ENCODE data around the gene DRC1. TPM values are rescaled to one million over a fixed set of nuclear protein-coding genes. Genes with fewer than 3 reads are reported as not detected.

The DRC1 gene
- total RNA-seq, 1 experiment from 2014 or later, result not detected

GRCh38 chr2:26423750-26424149 is 22.0 kb downstream of the DRC1 start:
- H3K27ac ChIP-seq (ENCODE audit: low read depth, low read length, poor library complexity, severe bottlenecking), result no peak overlapping the region
- H3K4me3 ChIP-seq (ENCODE audit: low read depth, low read length, poor library complexity, severe bottlenecking), result no peak overlapping the region
- H3K27me3 ChIP-seq (replicated peaks; ENCODE audit: insufficient read depth, low read depth, low read length, poor library complexity), result no peaks in the 10 kb centered on the region
- H3K4me1 ChIP-seq (ENCODE audit: insufficient read depth, low read length, poor library complexity, severe bottlenecking), result no peaks in the 10 kb centered on the region
- ChIA-PET POLR2A (ENCODE audit: low non-redundant PET) (no interaction called here), CTCF (no interaction called here)
- no TSS peak for BruUV-seq (replicated peaks)
- intact Hi-C loops (cut with micrococcal nuclease; ENCODE audit: unreplicated experiment), result no loop called here
- no peaks in the 10 kb centered on the region for H3K9me3 ChIP-seq (ENCODE audit: low read depth, low read length, poor library complexity, severe bottlenecking)
- TF ChIP-seq EZH2 (IDR thresholded peaks at IDR 0.05; ENCODE audit: borderline replicate concordance, low read depth, low read length, poor library complexity, severe bottlenecking), result no peak
- TF ChIP-seq, protein P1, sequence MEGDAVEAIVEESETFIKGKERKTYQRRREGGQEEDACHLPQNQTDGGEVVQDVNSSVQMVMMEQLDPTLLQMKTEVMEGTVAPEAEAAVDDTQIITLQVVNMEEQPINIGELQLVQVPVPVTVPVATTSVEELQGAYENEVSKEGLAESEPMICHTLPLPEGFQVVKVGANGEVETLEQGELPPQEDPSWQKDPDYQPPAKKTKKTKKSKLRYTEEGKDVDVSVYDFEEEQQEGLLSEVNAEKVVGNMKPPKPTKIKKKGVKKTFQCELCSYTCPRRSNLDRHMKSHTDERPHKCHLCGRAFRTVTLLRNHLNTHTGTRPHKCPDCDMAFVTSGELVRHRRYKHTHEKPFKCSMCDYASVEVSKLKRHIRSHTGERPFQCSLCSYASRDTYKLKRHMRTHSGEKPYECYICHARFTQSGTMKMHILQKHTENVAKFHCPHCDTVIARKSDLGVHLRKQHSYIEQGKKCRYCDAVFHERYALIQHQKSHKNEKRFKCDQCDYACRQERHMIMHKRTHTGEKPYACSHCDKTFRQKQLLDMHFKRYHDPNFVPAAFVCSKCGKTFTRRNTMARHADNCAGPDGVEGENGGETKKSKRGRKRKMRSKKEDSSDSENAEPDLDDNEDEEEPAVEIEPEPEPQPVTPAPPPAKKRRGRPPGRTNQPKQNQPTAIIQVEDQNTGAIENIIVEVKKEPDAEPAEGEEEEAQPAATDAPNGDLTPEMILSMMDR (conservative IDR thresholded peaks at IDR 0.05; ENCODE audit: low read depth, low read length), result no peak
- H3K36me3 ChIP-seq (ENCODE audit: insufficient read depth, low read length, poor library complexity, severe bottlenecking), result no peaks in the 10 kb centered on the region
- DNase-seq (ENCODE audit: low spot score), result no peak

DNA sequence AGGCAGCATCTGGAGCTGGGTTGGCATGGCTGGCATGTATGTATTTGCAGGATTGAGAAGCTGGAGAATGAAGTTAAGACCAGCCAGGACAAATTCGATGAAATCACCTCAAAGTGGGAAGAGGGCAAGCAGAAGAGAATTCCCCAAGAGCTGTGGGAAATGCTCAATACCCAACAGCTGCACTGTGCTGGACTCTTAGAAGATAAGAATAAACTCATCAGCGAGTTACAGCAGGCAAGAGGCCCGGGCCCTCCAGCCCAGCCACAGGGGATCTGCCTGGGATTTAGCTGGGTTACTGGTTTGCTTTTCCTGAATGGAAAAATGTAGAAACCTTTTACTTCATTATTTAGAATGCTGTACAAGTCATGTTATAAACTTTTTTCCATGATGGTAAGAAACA is 22.5 kb downstream of the DRC1 start:
- CTCF ChIA-PET, result no interaction called here
- intact Hi-C loops (cut with micrococcal nuclease; ENCODE audit: unreplicated experiment), result no loop called here
- no TSS peak for BruUV-seq (replicated peaks)

GRCh38 chr2:26428846-26429245 is 27.1 kb downstream of the DRC1 start:
- ChIA-PET POLR2A (ENCODE audit: low non-redundant PET) (no interaction called here), CTCF (no interaction called here)
- no TSS peak for BruUV-seq (replicated peaks)
- H3K4me3 ChIP-seq (ENCODE audit: low read depth, low read length, poor library complexity, severe bottlenecking), result no peak overlapping the region
- H3K4me1 ChIP-seq (ENCODE audit: insufficient read depth, low read length, poor library complexity, severe bottlenecking), result no peaks in the 10 kb centered on the region
- no peaks in the 10 kb centered on the region for H3K9me3 ChIP-seq (ENCODE audit: low read depth, low read length, poor library complexity, severe bottlenecking)
- H3K27ac ChIP-seq (ENCODE audit: low read depth, low read length, poor library complexity, severe bottlenecking), result no peak overlapping the region
- DNase-seq (ENCODE audit: low spot score), result no peak
- TF ChIP-seq, protein P1 (conservative IDR thresholded peaks at IDR 0.05; ENCODE audit: low read depth, low read length), result no peak
- TF ChIP-seq EZH2 (IDR thresholded peaks at IDR 0.05; ENCODE audit: borderline replicate concordance, low read depth, low read length, poor library complexity, severe bottlenecking), result no peak
- no peaks in the 10 kb centered on the region for H3K36me3 ChIP-seq (ENCODE audit: insufficient read depth, low read length, poor library complexity, severe bottlenecking)
- H3K27me3 ChIP-seq (replicated peaks; ENCODE audit: insufficient read depth, low read depth, low read length, poor library complexity), result no peaks in the 10 kb centered on the region
- intact Hi-C loops (cut with micrococcal nuclease; ENCODE audit: unreplicated experiment), result no loop called here

More for the DNA sequence above, 22.5 kb downstream of the DRC1 start:
- Histone ChIP-seq H3K27ac (ENCODE audit: low read depth, low read length, poor library complexity, severe bottlenecking) (no peak overlapping the region), H3K9me3 (ENCODE audit: low read depth, low read length, poor library complexity, severe bottlenecking) (no peaks in the 10 kb centered on the region), H3K4me1 (ENCODE audit: insufficient read depth, low read length, poor library complexity, severe bottlenecking) (no peaks in the 10 kb centered on the region), H3K4me3 (ENCODE audit: low read depth, low read length, poor library complexity, severe bottlenecking) (no peak overlapping the region), H3K36me3 (ENCODE audit: insufficient read depth, low read length, poor library complexity, severe bottlenecking) (no peaks in the 10 kb centered on the region), H3K27me3 (replicated peaks; ENCODE audit: insufficient read depth, low read depth, low read length, poor library complexity) (no peaks in the 10 kb centered on the region)
- POLR2A ChIA-PET (ENCODE audit: low non-redundant PET), result no interaction called here
- DNase-seq (ENCODE audit: low spot score), result no peak
- TF ChIP-seq, protein P1 (conservative IDR thresholded peaks at IDR 0.05; ENCODE audit: low read depth, low read length), result no peak
- TF ChIP-seq EZH2 (IDR thresholded peaks at IDR 0.05; ENCODE audit: borderline replicate concordance, low read depth, low read length, poor library complexity, severe bottlenecking), result no peak

Data from A673 (cell line).